Measurements from ENCODE around the gene RINL. TPM values are rescaled to one million over a fixed set of nuclear protein-coding genes. Genes with fewer than 3 reads are reported as not detected.

Gene RINL
- total and polyA plus RNA-seq, 2 of the 8 experiments (the other 6 are each of a cell fraction or from before 2014, with no cell fraction given): 11.1 to 11.9 TPM

- TF ChIP-seq CHD7 (IDR thresholded peaks at IDR 0.05; ENCODE audit: insufficient replicate concordance, low read length) (no peak), RNF2 (IDR thresholded peaks at IDR 0.05; ENCODE audit: borderline replicate concordance, low read depth, low read length, missing control alignments, poor library complexity, severe bottlenecking) (no peak), SP2 (IDR thresholded peaks at IDR 0.05; ENCODE audit: low read length) (no peak), SAP30 (IDR thresholded peaks at IDR 0.05; ENCODE audit: insufficient read depth, insufficient replicate concordance, low read length) (no peak), SIN3A (conservative IDR thresholded peaks at IDR 0.05 in 1 of 2, IDR thresholded peaks at IDR 0.05 in 1 of 2; ENCODE audit: low read depth in 1 of 2, low read length in 2 of 2) (no peak)
Measured at GRCh38 chr19:38908911-38909310, 30.8 kb upstream of the RINL start (continued).

All from H1 (cell line).